ENCODE results near the gene EHMT1. TPM values are rescaled to one million over a fixed set of nuclear protein-coding genes. Genes with fewer than 3 reads are reported as not detected.

EHMT1 gene
- total and polyA plus RNA-seq, 9 of the 15 experiments (the other 6 are each of a cell fraction or from before 2014, with no cell fraction given): 2.2 to 76.0 (median 36.4) TPM

DNA sequence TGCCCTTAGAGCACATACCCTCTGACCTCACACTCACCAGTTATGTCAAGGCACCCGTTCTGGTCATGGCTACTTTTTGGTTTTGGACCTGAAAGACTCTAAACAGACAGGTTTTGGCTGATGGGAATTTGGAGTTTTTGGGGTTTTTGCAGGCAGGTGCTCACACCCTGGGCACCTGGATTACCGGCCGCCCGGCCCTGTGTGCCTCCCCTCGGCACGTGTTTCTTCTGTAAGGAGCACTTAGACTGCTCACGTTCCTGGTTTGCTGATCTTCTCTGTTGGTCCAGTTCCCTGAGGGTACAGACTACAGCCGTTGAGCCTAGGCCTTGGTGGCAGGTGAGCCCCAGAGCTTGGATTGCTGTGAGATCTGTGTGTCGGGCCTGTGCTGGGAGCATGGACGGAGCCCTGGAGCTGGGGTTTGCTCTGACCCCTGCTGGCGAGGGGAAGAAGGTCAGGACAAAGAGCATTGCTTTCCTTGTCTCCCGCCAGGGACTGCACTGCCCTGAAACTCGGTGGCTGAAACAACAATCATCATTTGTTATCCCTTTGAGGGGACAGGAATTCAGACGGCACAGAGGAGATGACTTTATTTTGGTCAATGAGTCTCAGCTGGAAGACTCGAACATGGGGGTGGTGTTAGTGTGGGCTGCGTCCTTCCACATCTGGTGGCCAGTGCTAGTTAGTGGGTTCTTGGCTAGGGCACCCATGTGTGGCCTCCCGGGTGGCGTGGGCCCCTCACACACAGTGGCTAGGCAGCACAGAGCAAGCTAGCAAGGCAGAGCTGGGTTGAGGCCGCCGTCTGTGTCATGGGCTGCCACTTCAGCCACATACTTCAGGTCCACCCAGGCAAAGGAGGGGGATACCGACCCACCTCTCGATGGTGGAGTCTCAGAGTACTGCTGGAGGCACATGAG, 76.4 kb downstream of the EHMT1 start:
- ATAC-seq (peak; percentile 99), FAIRE-seq (peak; percentile 98), DNase-seq (ENCODE audit: extremely low read depth in 1 of 4, low spot score in 3 of 4) (peak; percentile 68 to 77 (median 76))
- ChIA-PET CTCF (ENCODE audit: low intra/inter-chr PET ratio) (interaction anchor here (1.3 kb wide), 1 partner anchor 22 kb away, joined by 7 read pairs; no protein-coding TSS in a partner anchor), POLR2A (interaction anchor here (0.5 to 1.6 kb wide), 3 partner anchors 13 to 150 kb away, joined by 3 to 9 read pairs (median 8); no protein-coding TSS in a partner anchor)
- H2AFZ ChIP-seq (ENCODE audit: low read depth, low read length): no peak overlapping the region
- peaks cover 5% of the 10 kb centered on the region; the same call in 1 of the 2 replicates for H4K20me1 ChIP-seq (replicated peaks; ENCODE audit: control insufficient read depth, insufficient read depth, low read length)
- in situ Hi-C loops (cut with MboI): no loop called here
- H3K4me1 ChIP-seq (replicated peaks in 1 of 2; ENCODE audit: control insufficient read depth in 2 of 2, insufficient read depth in 2 of 2, low read length in 2 of 2): peaks cover 0 to 26% of the 10 kb centered on the region in 2 experiments; a peak in 3 of 5 replicates
- H3K9me3 ChIP-seq (replicated peaks; ENCODE audit: control insufficient read depth, insufficient read depth, low read depth, low read length): no peaks in the 10 kb centered on the region
- no peaks in the 10 kb centered on the region for H3K27me3 ChIP-seq (ENCODE audit: control insufficient read depth in 2 of 2, insufficient read depth in 2 of 2, low read length in 2 of 2)
- no peak overlapping the region for H3K27ac ChIP-seq (ENCODE audit: extremely low read depth, low read depth, low read length)
- peaks cover 86% of the 10 kb centered on the region for H3K79me2 ChIP-seq (ENCODE audit: control insufficient read depth, insufficient read depth, low read length)
- H3K36me3 ChIP-seq (ENCODE audit: control insufficient read depth, insufficient read depth, low read length): peaks cover 11% of the 10 kb centered on the region; the same call in 2 of the 3 replicates
- H3K4me3 ChIP-seq: no peak overlapping the region
- intact Hi-C loops (cut with micrococcal nuclease): loop anchor here (1.0 kb wide), 1 partner anchor 23 kb away; no protein-coding TSS in a partner anchor
- no peak overlapping the region for H3K4me2 ChIP-seq (ENCODE audit: insufficient read depth, low read length)
- H3K9me1 ChIP-seq (ENCODE audit: control insufficient read depth, insufficient read depth, low read length): peaks cover 11% of the 10 kb centered on the region
- 60% methylated on average over 21 of the region's 22 CpGs for WGBS (ENCODE audit: insufficient coverage, low coverage, missing lambda C conversion rate)
- peak overlapping the region in 1 of 2 experiments; percentile 63; a peak in 2 of 4 replicates for H3K9ac ChIP-seq (ENCODE audit: insufficient read depth in 1 of 2, low read depth in 2 of 2, low read length in 2 of 2)
- no TSS peak for BruUV-seq (replicated peaks)
- TF ChIP-seq ZNF224 (CRISPR knock-in tag; IDR thresholded peaks at IDR 0.05): no peak
- TF ChIP-seq ARID1B (IDR thresholded peaks at IDR 0.05): no peak
- TF ChIP-seq, protein P1, sequence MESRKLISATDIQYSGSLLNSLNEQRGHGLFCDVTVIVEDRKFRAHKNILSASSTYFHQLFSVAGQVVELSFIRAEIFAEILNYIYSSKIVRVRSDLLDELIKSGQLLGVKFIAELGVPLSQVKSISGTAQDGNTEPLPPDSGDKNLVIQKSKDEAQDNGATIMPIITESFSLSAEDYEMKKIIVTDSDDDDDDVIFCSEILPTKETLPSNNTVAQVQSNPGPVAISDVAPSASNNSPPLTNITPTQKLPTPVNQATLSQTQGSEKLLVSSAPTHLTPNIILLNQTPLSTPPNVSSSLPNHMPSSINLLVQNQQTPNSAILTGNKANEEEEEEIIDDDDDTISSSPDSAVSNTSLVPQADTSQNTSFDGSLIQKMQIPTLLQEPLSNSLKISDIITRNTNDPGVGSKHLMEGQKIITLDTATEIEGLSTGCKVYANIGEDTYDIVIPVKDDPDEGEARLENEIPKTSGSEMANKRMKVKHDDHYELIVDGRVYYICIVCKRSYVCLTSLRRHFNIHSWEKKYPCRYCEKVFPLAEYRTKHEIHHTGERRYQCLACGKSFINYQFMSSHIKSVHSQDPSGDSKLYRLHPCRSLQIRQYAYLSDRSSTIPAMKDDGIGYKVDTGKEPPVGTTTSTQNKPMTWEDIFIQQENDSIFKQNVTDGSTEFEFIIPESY (CRISPR knock-in tag; IDR thresholded peaks at IDR 0.05): peak; percentile 73; the same call in 1 of the 2 replicates
- TF ChIP-seq, protein P2, sequence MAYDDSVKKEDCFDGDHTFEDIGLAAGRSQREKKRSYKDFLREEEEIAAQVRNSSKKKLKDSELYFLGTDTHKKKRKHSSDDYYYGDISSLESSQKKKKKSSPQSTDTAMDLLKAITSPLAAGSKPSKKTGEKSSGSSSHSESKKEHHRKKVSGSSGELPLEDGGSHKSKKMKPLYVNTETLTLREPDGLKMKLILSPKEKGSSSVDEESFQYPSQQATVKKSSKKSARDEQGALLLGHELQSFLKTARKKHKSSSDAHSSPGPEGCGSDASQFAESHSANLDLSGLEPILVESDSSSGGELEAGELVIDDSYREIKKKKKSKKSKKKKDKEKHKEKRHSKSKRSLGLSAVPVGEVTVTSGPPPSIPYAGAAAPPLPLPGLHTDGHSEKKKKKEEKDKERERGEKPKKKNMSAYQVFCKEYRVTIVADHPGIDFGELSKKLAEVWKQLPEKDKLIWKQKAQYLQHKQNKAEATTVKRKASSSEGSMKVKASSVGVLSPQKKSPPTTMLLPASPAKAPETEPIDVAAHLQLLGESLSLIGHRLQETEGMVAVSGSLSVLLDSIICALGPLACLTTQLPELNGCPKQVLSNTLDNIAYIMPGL (CRISPR knock-in tag; IDR thresholded peaks at IDR 0.05): no peak
- TF ChIP-seq, protein P3, sequence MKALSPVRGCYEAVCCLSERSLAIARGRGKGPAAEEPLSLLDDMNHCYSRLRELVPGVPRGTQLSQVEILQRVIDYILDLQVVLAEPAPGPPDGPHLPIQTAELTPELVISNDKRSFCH (CRISPR knock-in tag; IDR thresholded peaks at IDR 0.05): no peak
- TF ChIP-seq, protein P3 (tag; IDR thresholded peaks at IDR 0.05): no peak
- TF ChIP-seq NR2C1 (IDR thresholded peaks at IDR 0.05): no peak
- no peak for TF ChIP-seq NR2C1 (tag; IDR thresholded peaks at IDR 0.05)
- TF ChIP-seq TFAM (CRISPR knock-in tag; conservative IDR thresholded peaks at IDR 0.05): no peak
- TF ChIP-seq SMARCB1 (IDR thresholded peaks at IDR 0.05; ENCODE audit: insufficient read length, low read depth): no peak
- TF ChIP-seq SOX6 (IDR thresholded peaks at IDR 0.05): no peak
- no peak for TF ChIP-seq ZNF232 (CRISPR knock-in tag; IDR thresholded peaks at IDR 0.05)
- TF ChIP-seq, protein P4, sequence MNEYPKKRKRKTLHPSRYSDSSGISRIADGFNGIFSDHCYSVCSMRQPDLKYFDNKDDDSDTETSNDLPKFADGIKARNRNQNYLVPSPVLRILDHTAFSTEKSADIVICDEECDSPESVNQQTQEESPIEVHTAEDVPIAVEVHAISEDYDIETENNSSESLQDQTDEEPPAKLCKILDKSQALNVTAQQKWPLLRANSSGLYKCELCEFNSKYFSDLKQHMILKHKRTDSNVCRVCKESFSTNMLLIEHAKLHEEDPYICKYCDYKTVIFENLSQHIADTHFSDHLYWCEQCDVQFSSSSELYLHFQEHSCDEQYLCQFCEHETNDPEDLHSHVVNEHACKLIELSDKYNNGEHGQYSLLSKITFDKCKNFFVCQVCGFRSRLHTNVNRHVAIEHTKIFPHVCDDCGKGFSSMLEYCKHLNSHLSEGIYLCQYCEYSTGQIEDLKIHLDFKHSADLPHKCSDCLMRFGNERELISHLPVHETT (CRISPR knock-in tag; conservative IDR thresholded peaks at IDR 0.05 in 1 of 2, IDR thresholded peaks at IDR 0.05 in 1 of 2): no peak
- TF ChIP-seq SRSF9 (IDR thresholded peaks at IDR 0.05; ENCODE audit: borderline replicate concordance, low read depth, low read length): no peak
- TF ChIP-seq KLF13 (tag; IDR thresholded peaks at IDR 0.05; ENCODE audit: borderline replicate concordance, low read depth): no peak
